Gastrocnemius medialis (tissue), 4 donors: Measurements from ENCODE around the gene SETBP1.

ENCODE experiments used
- POLR2A ChIP-seq, 2 donors: fragments of 450-650 bp; IDR thresholded peaks; one replicate each; pipeline ENCODE4 v1.6.1; 2017; ENCODE audit warnings: antibody characterized with exemption in 2 of 2, mild to moderate bottlenecking in 2 of 2, moderate library complexity in 2 of 2
- TF ChIP-seq, protein P1 (sequence below), 5 experiments: fragments of 450-650 bp in 3 of 5; fragments of 200-600 bp in 2 of 5; sonication (generic) in 2 of 5; IDR thresholded peaks in 4 of 5; conservative IDR thresholded peaks in 1 of 5; 1 replicate in 4 of 5; 2 replicates in 1 of 5; pipeline ENCODE4 v1.5.1; 2016 to 2019; ENCODE audit warnings: antibody characterized with exemption in 5 of 5, mild to moderate bottlenecking in 3 of 5, moderate library complexity in 3 of 5

DNA sequence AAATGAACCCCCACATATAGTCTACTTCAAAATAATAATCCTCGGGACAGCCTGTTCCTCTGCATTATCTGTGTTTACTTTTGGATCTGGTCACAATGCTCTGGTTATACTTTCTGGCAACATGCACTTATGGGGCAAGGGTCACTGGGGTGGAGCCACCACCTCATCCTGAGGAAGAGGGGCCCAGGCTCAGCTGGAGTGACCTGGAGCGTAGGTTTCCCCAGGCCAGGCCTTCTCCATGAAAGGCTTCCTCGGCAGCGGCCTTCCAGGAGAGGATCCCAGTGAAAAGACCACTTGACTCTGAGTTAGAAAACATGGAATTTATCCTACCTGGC lies 237.4 kb downstream of the SETBP1 start:
- TF ChIP-seq, protein P1, sequence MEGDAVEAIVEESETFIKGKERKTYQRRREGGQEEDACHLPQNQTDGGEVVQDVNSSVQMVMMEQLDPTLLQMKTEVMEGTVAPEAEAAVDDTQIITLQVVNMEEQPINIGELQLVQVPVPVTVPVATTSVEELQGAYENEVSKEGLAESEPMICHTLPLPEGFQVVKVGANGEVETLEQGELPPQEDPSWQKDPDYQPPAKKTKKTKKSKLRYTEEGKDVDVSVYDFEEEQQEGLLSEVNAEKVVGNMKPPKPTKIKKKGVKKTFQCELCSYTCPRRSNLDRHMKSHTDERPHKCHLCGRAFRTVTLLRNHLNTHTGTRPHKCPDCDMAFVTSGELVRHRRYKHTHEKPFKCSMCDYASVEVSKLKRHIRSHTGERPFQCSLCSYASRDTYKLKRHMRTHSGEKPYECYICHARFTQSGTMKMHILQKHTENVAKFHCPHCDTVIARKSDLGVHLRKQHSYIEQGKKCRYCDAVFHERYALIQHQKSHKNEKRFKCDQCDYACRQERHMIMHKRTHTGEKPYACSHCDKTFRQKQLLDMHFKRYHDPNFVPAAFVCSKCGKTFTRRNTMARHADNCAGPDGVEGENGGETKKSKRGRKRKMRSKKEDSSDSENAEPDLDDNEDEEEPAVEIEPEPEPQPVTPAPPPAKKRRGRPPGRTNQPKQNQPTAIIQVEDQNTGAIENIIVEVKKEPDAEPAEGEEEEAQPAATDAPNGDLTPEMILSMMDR (IDR thresholded peaks at IDR 0.05 in 4 of 5, conservative IDR thresholded peaks at IDR 0.05 in 1 of 5) = no peak
- TF ChIP-seq POLR2A (IDR thresholded peaks at IDR 0.05) = no peak
